ENCODE results near the gene GALNT14. TPM values are rescaled to one million over a fixed set of nuclear protein-coding genes. Genes with fewer than 3 reads are reported as not detected.

GALNT14 gene
- total and polyA plus RNA-seq, 2 donors (not counting 1 experiment from before 2014, with no cell fraction given), result 0.15 to 0.83 TPM

GRCh38 chr2:30966786-30967185, 171.5 kb downstream of the GALNT14 start:
- Histone ChIP-seq H3K4me3 (replicated peaks in 1 of 4; ENCODE audit: control extremely low read depth in 1 of 4, insufficient read depth in 1 of 4, low read depth in 3 of 4, low read length in 4 of 4) (no peak overlapping the region), H3K4me2 (ENCODE audit: extremely low read depth, insufficient read depth, low read length) (no peak overlapping the region), H3K27ac (ENCODE audit: insufficient read depth, low read length) (no peak overlapping the region), H3K36me3 (ENCODE audit: control insufficient read depth, insufficient read depth, low read length) (no peaks in the 10 kb centered on the region), H3K79me2 (ENCODE audit: control insufficient read depth, insufficient read depth, low read length) (no peaks in the 10 kb centered on the region), H3K4me1 (ENCODE audit: control insufficient read depth, extremely low read depth, insufficient read depth, low read length) (no peaks in the 10 kb centered on the region), H4K20me1 (ENCODE audit: control insufficient read depth, extremely low read depth, insufficient read depth, low read length) (no peaks in the 10 kb centered on the region), H3K9ac (ENCODE audit: insufficient read depth, low read length) (no peak overlapping the region), H3K9me3 (ENCODE audit: control insufficient read depth, insufficient read depth, low read depth, low read length) (no peaks in the 10 kb centered on the region), H3K27me3 (ENCODE audit: control insufficient read depth, insufficient read depth, low read length) (no peaks in the 10 kb centered on the region), H2AFZ (ENCODE audit: low read length) (no peak overlapping the region)
- DNase-seq (ENCODE audit: low read depth in 2 of 2), result no peak
- TF ChIP-seq EZH2 (IDR thresholded peaks at IDR 0.05; ENCODE audit: low read length, missing control alignments), result no peak
- TF ChIP-seq, protein P1, sequence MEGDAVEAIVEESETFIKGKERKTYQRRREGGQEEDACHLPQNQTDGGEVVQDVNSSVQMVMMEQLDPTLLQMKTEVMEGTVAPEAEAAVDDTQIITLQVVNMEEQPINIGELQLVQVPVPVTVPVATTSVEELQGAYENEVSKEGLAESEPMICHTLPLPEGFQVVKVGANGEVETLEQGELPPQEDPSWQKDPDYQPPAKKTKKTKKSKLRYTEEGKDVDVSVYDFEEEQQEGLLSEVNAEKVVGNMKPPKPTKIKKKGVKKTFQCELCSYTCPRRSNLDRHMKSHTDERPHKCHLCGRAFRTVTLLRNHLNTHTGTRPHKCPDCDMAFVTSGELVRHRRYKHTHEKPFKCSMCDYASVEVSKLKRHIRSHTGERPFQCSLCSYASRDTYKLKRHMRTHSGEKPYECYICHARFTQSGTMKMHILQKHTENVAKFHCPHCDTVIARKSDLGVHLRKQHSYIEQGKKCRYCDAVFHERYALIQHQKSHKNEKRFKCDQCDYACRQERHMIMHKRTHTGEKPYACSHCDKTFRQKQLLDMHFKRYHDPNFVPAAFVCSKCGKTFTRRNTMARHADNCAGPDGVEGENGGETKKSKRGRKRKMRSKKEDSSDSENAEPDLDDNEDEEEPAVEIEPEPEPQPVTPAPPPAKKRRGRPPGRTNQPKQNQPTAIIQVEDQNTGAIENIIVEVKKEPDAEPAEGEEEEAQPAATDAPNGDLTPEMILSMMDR (conservative IDR thresholded peaks at IDR 0.05 in 1 of 2, IDR thresholded peaks at IDR 0.05 in 1 of 2; ENCODE audit: low read depth in 1 of 2, low read length in 2 of 2), result no peak

DNA sequence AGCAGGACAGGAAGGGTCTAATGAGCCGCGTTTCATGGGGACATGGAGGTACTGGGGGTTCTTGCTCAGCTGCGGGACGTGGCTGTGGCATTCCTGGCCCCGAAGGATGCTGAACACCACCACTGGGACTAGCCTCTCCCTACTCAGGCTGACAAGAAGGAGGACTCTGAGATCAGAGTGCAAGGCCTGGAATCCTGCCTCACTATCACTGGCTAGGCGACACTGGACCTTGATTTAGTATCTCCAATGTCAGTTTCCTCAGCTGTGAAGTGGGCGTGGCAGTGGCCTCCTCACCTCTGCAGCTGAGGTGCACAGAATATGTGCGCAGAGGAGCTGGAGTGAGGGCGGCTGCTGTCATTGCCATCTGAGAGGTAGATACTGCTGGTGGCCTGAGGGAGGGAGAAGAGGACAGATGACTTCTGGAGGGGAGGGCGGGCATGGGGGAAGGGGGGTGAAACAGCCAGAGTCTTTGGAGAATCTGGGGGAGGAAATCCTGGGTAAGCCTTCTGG, 173.2 kb downstream of the GALNT14 start:
- Histone ChIP-seq H3K4me2 (ENCODE audit: extremely low read depth, insufficient read depth, low read length) (no peak overlapping the region), H3K9ac (ENCODE audit: insufficient read depth, low read length) (no peak overlapping the region), H4K20me1 (ENCODE audit: control insufficient read depth, extremely low read depth, insufficient read depth, low read length) (no peaks in the 10 kb centered on the region), H3K4me1 (ENCODE audit: control insufficient read depth, extremely low read depth, insufficient read depth, low read length) (no peaks in the 10 kb centered on the region), H2AFZ (ENCODE audit: low read length) (no peak overlapping the region), H3K79me2 (ENCODE audit: control insufficient read depth, insufficient read depth, low read length) (no peaks in the 10 kb centered on the region), H3K27ac (ENCODE audit: insufficient read depth, low read length) (no peak overlapping the region), H3K27me3 (ENCODE audit: control insufficient read depth, insufficient read depth, low read length) (no peaks in the 10 kb centered on the region), H3K9me3 (ENCODE audit: control insufficient read depth, insufficient read depth, low read depth, low read length) (no peaks in the 10 kb centered on the region), H3K4me3 (replicated peaks in 1 of 4; ENCODE audit: control extremely low read depth in 1 of 4, insufficient read depth in 1 of 4, low read depth in 3 of 4, low read length in 4 of 4) (no peak overlapping the region), H3K36me3 (ENCODE audit: control insufficient read depth, insufficient read depth, low read length) (no peaks in the 10 kb centered on the region)
- TF ChIP-seq, protein P1 (conservative IDR thresholded peaks at IDR 0.05 in 1 of 2, IDR thresholded peaks at IDR 0.05 in 1 of 2; ENCODE audit: low read depth in 1 of 2, low read length in 2 of 2), result no peak
- TF ChIP-seq EZH2 (IDR thresholded peaks at IDR 0.05; ENCODE audit: low read length, missing control alignments), result no peak
- DNase-seq (ENCODE audit: low read depth in 2 of 2), result no peak

GRCh38 chr2:30964334-30965005, 173.8 kb downstream of the GALNT14 start:
- Histone ChIP-seq H3K36me3 (ENCODE audit: control insufficient read depth, insufficient read depth, low read length) (no peaks in the 10 kb centered on the region), H3K9me3 (ENCODE audit: control insufficient read depth, insufficient read depth, low read depth, low read length) (no peaks in the 10 kb centered on the region), H3K4me3 (replicated peaks in 1 of 4; ENCODE audit: control extremely low read depth in 1 of 4, insufficient read depth in 1 of 4, low read depth in 3 of 4, low read length in 4 of 4) (no peak overlapping the region), H3K79me2 (ENCODE audit: control insufficient read depth, insufficient read depth, low read length) (no peaks in the 10 kb centered on the region), H3K4me1 (ENCODE audit: control insufficient read depth, extremely low read depth, insufficient read depth, low read length) (no peaks in the 10 kb centered on the region), H3K9ac (ENCODE audit: insufficient read depth, low read length) (no peak overlapping the region), H2AFZ (ENCODE audit: low read length) (no peak overlapping the region), H3K27me3 (ENCODE audit: control insufficient read depth, insufficient read depth, low read length) (no peaks in the 10 kb centered on the region), H4K20me1 (ENCODE audit: control insufficient read depth, extremely low read depth, insufficient read depth, low read length) (no peaks in the 10 kb centered on the region), H3K4me2 (ENCODE audit: extremely low read depth, insufficient read depth, low read length) (no peak overlapping the region), H3K27ac (ENCODE audit: insufficient read depth, low read length) (no peak overlapping the region)
- DNase-seq (ENCODE audit: low read depth in 2 of 2), result no peak
- no peak for TF ChIP-seq EZH2 (IDR thresholded peaks at IDR 0.05; ENCODE audit: low read length, missing control alignments)
- TF ChIP-seq, protein P1 (conservative IDR thresholded peaks at IDR 0.05 in 1 of 2, IDR thresholded peaks at IDR 0.05 in 1 of 2; ENCODE audit: low read depth in 1 of 2, low read length in 2 of 2), result no peak

Measured in fibroblast of lung (primary cell).